ENCODE measurements around the gene IQCC.

Gene IQCC

GRCh38 chr1:32224285-32224684, 18.8 kb downstream of the IQCC start:
- DNase-seq, result no peak

DNA sequence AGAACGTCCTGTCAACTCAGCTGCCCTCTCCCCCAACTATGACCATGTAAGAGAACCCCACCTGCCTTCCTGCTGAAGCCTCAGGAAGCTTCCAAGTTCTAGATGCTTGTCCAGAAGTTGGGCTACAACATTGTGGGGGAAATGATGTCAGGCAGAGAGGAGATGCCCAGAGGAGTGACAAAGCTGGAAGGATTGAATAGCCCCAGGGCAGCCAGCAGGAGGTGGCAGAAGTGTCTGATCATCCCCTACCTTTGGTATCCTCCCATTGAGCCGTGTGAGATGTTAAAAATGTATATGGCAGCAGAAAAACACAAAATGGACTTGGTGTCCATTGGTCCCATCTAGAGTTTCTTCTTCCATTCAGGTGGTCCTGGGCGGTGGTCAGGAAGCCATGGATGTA, 23.3 kb downstream of the IQCC start:
- no peak for DNase-seq

DNA sequence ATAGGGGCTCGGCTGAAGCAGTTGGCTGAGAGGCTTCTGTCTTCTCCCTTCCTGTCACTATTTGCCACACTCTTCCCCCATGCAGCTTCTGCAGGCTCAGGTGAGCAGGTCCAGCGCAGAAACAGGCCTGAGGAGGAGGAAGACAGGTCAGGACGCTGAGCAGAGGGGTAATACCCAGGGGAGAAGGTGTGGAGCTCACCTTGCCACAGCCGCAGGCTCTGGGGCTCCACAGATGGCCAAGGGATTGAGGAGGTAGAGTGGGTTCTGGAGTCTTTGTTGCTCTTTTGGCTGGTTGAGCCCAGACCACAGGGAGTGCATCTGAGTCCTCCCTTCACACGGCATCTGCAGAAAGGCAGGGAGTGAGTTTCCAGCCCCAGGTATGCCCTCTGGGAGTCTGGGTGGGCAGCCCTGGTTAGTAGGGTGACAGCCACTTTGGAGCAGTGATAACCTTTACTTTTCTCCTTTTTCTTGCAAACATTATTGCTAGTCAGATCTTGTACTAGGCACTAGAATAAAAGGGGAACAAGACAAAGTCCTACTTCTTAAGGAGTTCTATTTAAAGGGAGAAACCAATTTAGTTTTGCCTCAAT, 26.5 kb downstream of the IQCC start:
- no peak for DNase-seq

DNA sequence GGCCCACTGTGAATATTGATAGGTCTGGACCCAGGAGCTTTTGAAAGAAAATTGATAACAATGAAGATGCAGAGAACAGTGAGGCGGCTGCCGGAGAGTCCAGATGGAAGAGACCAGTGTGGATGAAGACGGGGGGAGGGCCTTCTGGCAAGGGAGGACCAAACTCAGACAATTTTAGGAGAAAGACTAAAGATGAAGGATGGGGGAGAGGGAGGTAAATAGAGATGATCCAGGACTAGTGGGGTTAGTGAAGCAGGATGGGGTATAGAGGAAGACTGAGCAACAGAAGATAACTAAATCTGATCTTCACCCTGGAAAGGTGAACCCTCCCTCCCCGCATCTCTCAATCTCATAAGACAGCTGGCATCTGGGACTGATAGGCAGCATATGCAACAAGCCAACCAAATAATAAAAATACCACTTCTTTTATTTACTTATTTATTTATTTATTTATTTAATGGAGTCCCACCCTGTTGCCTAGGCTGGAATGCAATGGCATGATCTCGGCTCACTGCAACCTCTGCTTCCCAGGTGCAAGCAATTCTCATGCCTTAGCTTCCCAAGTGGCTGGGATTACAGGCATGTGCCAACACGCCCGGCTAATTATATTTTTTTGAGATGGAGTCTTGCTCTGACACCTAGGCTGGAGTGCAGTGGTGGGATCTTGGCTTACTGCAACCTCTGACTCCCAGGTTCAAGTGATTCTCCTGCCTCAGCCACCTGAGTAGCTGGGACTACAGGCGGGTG, 27.3 kb downstream of the IQCC start:
- no peak for DNase-seq

DNA sequence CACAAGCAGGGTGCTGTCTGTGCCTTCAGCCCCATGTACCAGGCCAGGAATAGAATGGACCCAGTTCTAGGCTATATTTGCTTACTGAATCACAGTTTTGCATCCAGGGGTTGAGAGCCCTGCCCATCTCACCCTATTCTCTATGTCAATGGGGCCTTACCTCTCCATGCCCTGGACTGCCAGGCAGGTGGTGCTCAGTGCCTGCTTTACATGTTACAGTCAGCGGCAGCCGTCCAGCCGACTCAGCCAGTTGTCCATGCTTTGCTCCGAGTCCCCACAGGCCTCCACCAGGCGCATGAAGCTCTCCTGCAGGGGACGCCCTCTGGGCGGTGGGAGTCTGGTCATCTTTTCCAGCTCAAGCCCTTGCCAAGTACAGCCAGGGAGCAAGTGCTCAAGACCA, 29.3 kb downstream of the IQCC start:
- no peak for DNase-seq

- no peak for DNase-seq
Observed at GRCh38 chr1:32239337-32239736, 33.9 kb downstream of the IQCC start.

DNA sequence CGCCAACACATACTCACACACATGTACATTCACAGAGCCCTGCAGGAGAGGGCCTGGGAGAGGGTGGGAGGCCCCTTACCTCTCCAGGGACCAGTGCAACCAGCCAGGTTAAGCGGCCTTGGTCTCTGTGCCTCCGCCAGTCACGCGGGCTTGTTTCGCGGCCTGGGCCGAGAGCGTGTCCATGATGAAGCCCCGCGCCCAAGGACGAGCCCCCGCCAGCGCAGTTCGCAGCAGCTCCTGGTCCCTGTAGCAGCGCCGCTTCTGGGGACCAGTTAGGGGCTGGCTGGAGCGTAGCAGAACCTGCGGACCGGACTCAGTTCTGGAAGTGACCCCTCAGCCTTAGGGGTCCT, 34.3 kb downstream of the IQCC start:
- no peak for DNase-seq

DNA sequence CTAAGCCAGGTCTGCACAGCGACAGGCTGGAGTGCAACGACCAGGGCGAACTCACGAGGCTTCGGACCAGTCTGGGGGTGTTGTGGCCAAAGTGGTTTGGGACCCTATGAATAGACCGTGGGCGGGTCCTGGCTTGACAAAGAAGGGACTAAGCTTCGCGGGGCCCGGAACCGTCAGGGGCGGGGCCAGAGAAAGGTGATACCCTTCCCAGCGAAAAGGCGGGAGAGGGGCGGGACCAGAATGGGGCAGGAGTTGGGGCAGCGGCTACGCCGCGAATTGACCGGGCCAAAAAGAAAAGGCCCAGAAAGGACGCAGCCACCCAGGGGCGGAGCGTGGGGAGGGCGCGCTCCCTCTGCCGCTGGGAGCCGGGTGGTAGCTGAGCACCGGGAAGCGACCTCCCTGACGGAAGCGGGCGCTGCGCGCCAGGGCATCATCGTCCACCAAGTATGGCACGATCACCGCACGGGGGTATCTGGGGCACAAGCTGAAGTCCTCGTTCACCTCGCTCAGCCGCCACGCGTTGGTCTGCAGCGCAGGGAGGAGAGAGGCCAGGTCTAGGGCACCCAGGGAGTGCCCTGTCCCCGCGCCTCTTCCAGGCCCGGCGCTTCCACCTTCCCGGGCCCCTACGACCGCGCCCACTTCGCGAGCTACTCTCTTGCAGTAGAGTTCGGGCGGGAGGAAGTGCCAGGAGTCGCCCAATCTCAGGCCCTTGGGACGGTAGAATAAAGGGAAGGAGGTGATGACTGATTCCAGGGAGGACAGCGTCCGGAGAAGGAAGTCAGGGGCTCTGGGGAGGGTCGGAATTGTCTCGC, 34.9 kb downstream of the IQCC start:
- DNase-seq, result no peak

DNA sequence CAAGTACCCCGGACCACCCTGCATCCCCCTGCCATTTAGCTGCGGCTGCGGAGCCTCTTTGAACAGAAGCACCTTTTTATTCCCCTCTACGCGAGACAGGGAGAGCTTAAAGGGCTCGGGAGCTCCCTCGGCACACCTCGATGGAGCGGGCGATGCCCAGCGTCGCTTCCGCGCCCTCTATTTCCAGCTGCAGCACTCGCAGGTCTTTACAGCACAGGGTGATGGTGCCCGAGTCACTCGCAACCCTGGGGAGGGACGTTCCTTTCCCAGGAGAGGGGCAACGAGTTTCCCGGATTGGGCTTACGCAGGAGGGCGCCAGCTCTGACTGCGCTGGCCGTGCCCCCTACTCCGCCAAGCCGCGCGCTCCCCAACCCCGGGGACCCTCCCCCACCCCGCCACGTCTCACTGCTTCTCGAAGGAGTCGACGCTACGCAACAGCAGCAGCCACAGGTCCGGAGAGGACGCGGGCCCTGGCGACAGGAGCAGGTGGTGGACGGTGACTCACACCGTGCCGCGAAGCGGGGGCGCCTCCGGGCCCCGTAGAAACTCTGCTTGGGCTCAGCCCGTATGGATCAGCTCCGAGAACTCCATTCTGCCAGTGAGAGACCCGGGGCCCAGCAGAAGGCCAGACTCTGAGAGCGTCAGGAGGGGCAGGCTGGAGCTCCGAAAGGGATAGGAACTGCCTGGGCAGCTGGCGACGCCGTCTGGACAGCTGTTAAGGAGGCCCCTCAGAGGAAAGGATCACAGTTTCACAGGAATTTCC, 35.7 kb downstream of the IQCC start:
- no peak for DNase-seq

GRCh38 chr1:32242341-32242851, 36.9 kb downstream of the IQCC start:
- DNase-seq, result no peak

DNA sequence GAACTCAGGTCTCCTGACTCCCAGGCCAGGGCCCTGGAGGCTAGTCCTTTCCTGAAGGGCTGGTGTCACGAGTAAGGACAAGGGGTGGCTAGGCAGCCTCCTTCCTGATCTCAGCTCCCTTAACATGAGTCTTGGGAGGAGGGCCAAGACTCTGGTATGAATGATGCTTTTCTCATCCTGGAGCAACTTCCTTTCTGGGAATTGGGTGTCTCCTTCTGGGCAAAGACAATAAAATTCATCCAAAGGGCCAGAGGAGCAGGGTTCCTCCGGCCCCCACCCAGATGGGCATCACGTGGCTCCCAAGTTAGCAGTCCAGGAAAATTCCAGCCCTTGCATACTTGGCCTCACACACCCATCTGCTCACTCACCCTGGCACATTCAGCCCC, 41.4 kb downstream of the IQCC start, which contains the start of gene FAM167B:
Gene FAM167B (plus strand): TSS at position 335 of the 386 bp plus-strand sequence. CDS start 200 bp downstream, outside the sequence.
- DNase-seq, result no peak

GRCh38 chr1:32247452-32247851, 42.0 kb downstream of the IQCC start:
- DNase-seq, result no peak

DNA sequence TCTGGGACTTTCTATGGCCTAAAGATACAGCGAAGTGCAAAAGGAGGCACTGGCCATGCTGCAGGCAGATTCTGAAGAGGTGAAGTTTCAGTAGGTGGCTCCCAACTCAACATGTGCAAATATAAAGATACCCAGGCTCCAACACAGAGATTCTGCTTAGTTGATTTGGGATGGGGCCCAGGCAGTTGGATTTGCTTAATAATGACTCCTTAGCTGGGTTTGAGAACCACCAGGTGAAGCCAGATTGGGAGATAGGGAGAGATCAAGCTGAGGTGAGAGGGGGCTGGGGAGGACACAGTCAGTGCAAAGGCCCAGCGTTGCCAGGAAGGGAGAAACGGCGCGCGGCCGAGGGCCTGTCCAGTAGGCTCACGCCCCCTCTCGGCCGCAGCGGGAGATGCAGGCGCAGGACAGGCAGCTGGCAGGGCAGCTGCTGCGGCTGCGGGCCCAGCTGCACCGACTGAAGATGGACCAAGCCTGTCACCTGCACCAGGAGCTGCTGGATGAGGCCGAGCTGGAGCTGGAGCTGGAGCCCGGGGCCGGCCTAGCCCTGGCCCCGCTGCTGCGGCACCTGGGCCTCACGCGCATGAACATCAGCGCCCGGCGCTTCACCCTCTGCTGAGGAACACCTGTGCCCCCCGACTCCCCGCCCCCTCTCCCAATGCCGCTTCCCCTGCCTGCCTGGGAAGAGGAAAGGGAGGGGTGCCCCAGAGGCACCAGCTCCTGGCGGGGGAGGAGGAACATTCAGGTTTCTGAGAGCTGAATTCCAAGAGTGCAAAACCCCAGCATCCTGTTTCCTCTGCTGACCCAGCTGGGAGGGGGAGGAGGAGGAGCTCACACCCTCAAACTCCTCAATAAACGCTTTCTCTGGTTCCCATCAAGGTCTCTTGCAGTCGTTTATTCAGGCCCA, 42.8 kb downstream of the IQCC start:
- no peak for DNase-seq

- DNase-seq, result no peak
Observed at GRCh38 chr1:32249831-32250525, 44.5 kb downstream of the IQCC start.

- no peak for DNase-seq
Observed at GRCh38 chr1:32250893-32251716, 45.6 kb downstream of the IQCC start, which contains the start of gene LCK. TSS of gene LCK (plus strand) at chr1:32251265. CDS start at chr1:32274330, 23,065 bp downstream.

DNA sequence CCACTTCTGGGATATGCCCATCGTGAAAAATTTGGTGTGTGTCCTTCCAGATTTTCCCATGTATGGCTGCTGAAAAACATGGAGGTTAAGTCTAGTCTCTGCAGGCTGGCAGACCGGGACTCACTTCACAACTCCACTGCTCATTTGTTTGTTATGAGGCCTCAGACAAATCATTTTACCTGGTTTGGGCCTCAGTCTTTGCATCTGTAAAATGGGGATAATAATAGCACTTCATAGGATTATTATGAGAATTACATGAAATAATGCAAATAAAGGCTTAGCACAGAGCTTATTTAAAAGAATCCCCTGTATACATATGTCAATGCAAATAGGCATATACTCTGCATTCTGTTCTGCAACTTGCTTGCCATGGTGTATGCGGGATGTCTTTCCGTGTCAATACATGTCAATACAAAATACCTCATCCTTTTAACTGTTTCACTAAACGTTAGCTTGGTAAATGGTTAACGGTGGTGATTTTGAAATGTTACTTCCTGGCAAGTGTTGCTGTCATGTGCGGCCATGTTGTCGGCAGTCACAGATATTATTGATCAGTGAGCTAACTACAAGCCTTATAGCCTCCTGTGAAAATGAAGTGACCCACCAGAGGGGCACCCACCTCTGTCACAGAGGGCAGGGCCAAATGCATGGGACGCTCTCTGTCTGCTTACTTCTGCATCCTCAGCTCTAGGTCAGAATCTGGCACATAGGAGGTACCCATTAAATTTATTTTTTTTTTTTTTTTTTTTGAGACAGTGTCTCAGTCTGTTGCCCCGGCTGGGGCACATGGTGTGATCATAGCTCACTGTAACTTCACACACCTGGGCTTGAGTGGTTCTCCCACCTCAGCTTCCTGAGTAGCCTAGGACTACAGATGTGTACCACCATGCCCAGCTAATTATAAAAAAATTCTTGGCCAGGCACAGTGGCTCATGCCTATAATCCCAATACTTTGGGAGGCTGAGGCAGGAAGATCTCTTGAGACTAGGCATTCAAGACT, 49.9 kb downstream of the IQCC start:
- no peak for DNase-seq

- no peak for DNase-seq
Observed at GRCh38 chr1:32256473-32257226, 51.2 kb downstream of the IQCC start.

- no peak for DNase-seq
Observed at GRCh38 chr1:32257227-32257508, 51.7 kb downstream of the IQCC start.

Measured in GF-D8 (cell line).